Naive thymus-derived CD4-positive, alpha-beta T cell (primary cell): ENCODE results near the gene GRIP1. TPM values are rescaled to one million over a fixed set of nuclear protein-coding genes. Genes with fewer than 3 reads are reported as not detected.

Source experiments
- ATAC-seq: fragments of 150-1000 bp; cut with Tn5 transposase; 2 replicates; pipeline ENCODE4 v1.10.0; 2021; ENCODE audit warnings: mild to moderate bottlenecking, moderate library complexity
- CTCF ChIA-PET: fragments of 350-600 bp; sonication (Branson Sonifier 250); formaldehyde crosslinking; loops from one replicate; lab custom pipeline; 2021; ENCODE audit warnings: antibody characterized with exemption; lab: Charles Lee
- POLR2A ChIA-PET: fragments of 350-600 bp; sonication (Branson Sonifier 250); formaldehyde crosslinking; loops from one replicate; lab custom pipeline; 2021; ENCODE audit warnings: antibody characterized with exemption, inconsistent platforms; lab: Charles Lee
- DNase-seq, 9 donors: peaks; one replicate each; pipeline versions ENCODE4 v3.0.0 to v3.0.0-alpha.2; 2020 to 2022; ENCODE audit warnings: mixed read lengths in 1 of 9
- H3K27ac ChIP-seq: one replicate; pipeline ENCODE4 v1.7.0; 2013; ENCODE audit warnings: mild to moderate bottlenecking, low read depth, low read length, moderate library complexity
- H3K27me3 ChIP-seq, 2 donors: one replicate each; pipeline ENCODE4 v1.7.0; 2013; ENCODE audit warnings: low read length in 2 of 2, mild to moderate bottlenecking in 2 of 2, moderate library complexity in 2 of 2; ENCODE audit not compliant: control insufficient read depth in 2 of 2, insufficient read depth in 2 of 2
- H3K36me3 ChIP-seq, 3 experiments: 1 replicate in 2 of 3; 2 replicates in 1 of 3; pipeline ENCODE4 v1.7.0; 2013; ENCODE audit warnings: low read length in 3 of 3, mild to moderate bottlenecking in 3 of 3, moderate library complexity in 1 of 3; ENCODE audit not compliant: insufficient read depth in 3 of 3, control insufficient read depth in 2 of 3
- H3K4me1 ChIP-seq, 2 donors: one replicate each; pipeline ENCODE4 v1.7.0; 2013; ENCODE audit warnings: low read length in 2 of 2, mild to moderate bottlenecking in 2 of 2, moderate library complexity in 1 of 2; ENCODE audit not compliant: control insufficient read depth in 2 of 2, insufficient read depth in 2 of 2
- H3K4me3 ChIP-seq: 2 replicates; pipeline ENCODE4 v1.7.0; 2013; ENCODE audit warnings: mild to moderate bottlenecking, low read length
- H3K9me3 ChIP-seq, 3 experiments: 1 replicate in 2 of 3; 2 replicates in 1 of 3; pipeline ENCODE4 v1.7.0; 2013; ENCODE audit warnings: low read length in 3 of 3; ENCODE audit not compliant: control insufficient read depth in 2 of 3
- H3K27ac Mint-ChIP-seq, 9 donors: one replicate each; pipeline ENCODE4 v1.8.0; 2020 to 2022; ENCODE audit warnings: mixed read lengths in 9 of 9, mild to moderate bottlenecking in 8 of 9, moderate library complexity in 5 of 9, inconsistent platforms in 2 of 9
- H3K27me3 Mint-ChIP-seq, 5 donors: one replicate each; pipeline ENCODE4 v1.8.0; 2021 to 2022; ENCODE audit warnings: mixed read lengths in 5 of 5, mild to moderate bottlenecking in 1 of 5
- H3K36me3 Mint-ChIP-seq, 5 donors: one replicate each; pipeline ENCODE4 v1.8.0; 2020 to 2022; ENCODE audit warnings: mixed read lengths in 5 of 5, mild to moderate bottlenecking in 3 of 5, inconsistent platforms in 1 of 5
- H3K4me1 Mint-ChIP-seq, 7 donors: one replicate each; pipeline ENCODE4 v1.8.0; 2020 to 2022; ENCODE audit warnings: mixed read lengths in 7 of 7, mild to moderate bottlenecking in 3 of 7, inconsistent platforms in 1 of 7
- H3K4me3 Mint-ChIP-seq, 10 donors: one replicate each; pipeline ENCODE4 v1.8.0; 2020 to 2022; ENCODE audit warnings: mild to moderate bottlenecking in 10 of 10, mixed read lengths in 10 of 10, moderate library complexity in 6 of 10, inconsistent platforms in 2 of 10
- H3K9me3 Mint-ChIP-seq, 11 donors: one replicate each; pipeline ENCODE4 v1.8.0; 2020 to 2022; ENCODE audit warnings: mixed read lengths in 11 of 11, mild to moderate bottlenecking in 4 of 11, inconsistent platforms in 1 of 11, moderate library complexity in 1 of 11
- intact Hi-C, 2 donors: fragments of 100-400 bp; cut with micrococcal nuclease; formaldehyde crosslinking; loops; one replicate each; pipeline ENCODE4 v1.15.1; 2023
- polyA plus RNA-seq, 2 donors: library from polyadenylated mRNA; unstranded; fragments of 300-500 nt; fragmentation: Illumina TruSeq; gene quantifications; one replicate each; pipeline ENCODE4 v1.2.3, GENCODE V29; 2021
- total RNA-seq, 6 experiments: library from RNA in 5 of 6; stranded (reverse) in 5 of 6; gene quantifications; 1 replicate in 5 of 6; 2 replicates in 1 of 6; pipeline ENCODE4 v1.2.3 and lab custom pipeline; 2021 to 2026

GRIP1 gene
- total and polyA plus RNA-seq, 7 experiments from 2014 or later, result 0.25 to 6.5 (median 3.1) TPM

GRCh38 chr12:66627988-66628317 lies 50.9 kb downstream of the GRIP1 start:
- Mint-ChIP-seq H3K27me3 (peaks cover 0 to 8% (median 0%) of the 10 kb centered on the region in 5 donors), H3K36me3 (peaks cover 0 to 3% (median 0%) of the 10 kb centered on the region in 5 donors), H3K9me3 (no peaks in the 10 kb centered on the region), H3K27ac (no peak overlapping the region), H3K4me3 (no peak overlapping the region), H3K4me1 (peaks cover 0 to 1% (median 0%) of the 10 kb centered on the region in 7 donors)
- intact Hi-C loops, result no loop called here
- no peaks in the 10 kb centered on the region for H3K27me3 ChIP-seq
- no peak overlapping the region for H3K27ac ChIP-seq
- no peak overlapping the region for H3K4me3 ChIP-seq
- CTCF ChIA-PET, result interaction anchor here (0.9 kb wide), 1 partner anchor 79 kb away, joined by 3 read pairs; no protein-coding TSS in a partner anchor
- no peaks in the 10 kb centered on the region for H3K9me3 ChIP-seq
- ATAC-seq, result no peak
- POLR2A ChIA-PET, result no interaction called here
- H3K36me3 ChIP-seq, result no peaks in the 10 kb centered on the region
- no peak for DNase-seq
- H3K4me1 ChIP-seq, result no peaks in the 10 kb centered on the region

- no peak overlapping the region for H3K27ac ChIP-seq
- no peaks in the 10 kb centered on the region for H3K9me3 ChIP-seq
- ChIA-PET CTCF (interaction anchor here (0.9 kb wide), 1 partner anchor 78 kb away, joined by 3 read pairs; no protein-coding TSS in a partner anchor), POLR2A (no interaction called here)
- Mint-ChIP-seq H3K27ac (no peak overlapping the region), H3K4me1 (peaks cover 0 to 1% (median 0%) of the 10 kb centered on the region in 7 donors), H3K36me3 (peaks cover 0 to 3% (median 0%) of the 10 kb centered on the region in 5 donors), H3K27me3 (peaks cover 0 to 8% (median 0%) of the 10 kb centered on the region in 5 donors), H3K9me3 (no peaks in the 10 kb centered on the region), H3K4me3 (no peak overlapping the region)
- H3K27me3 ChIP-seq, result no peaks in the 10 kb centered on the region
- no peak overlapping the region for H3K4me3 ChIP-seq
- DNase-seq (no peak), ATAC-seq (no peak)
- no peaks in the 10 kb centered on the region for H3K4me1 ChIP-seq
- no peaks in the 10 kb centered on the region for H3K36me3 ChIP-seq
- intact Hi-C loops, result no loop called here
These were observed 51.4 kb downstream of the GRIP1 start for GRCh38 chr12:66627270-66627987.

GRCh38 chr12:66624806-66625205 lies 54.1 kb downstream of the GRIP1 start:
- Mint-ChIP-seq H3K4me1 (peaks cover 0 to 1% (median 0%) of the 10 kb centered on the region in 7 donors), H3K36me3 (peaks cover 0 to 3% (median 0%) of the 10 kb centered on the region in 5 donors), H3K27me3 (peaks cover 0 to 8% (median 0%) of the 10 kb centered on the region in 5 donors), H3K9me3 (no peaks in the 10 kb centered on the region), H3K27ac (no peak overlapping the region), H3K4me3 (no peak overlapping the region)
- CTCF ChIA-PET, result no interaction called here
- no peak overlapping the region for H3K4me3 ChIP-seq
- no peak for DNase-seq
- ATAC-seq, result no peak
- H3K27ac ChIP-seq, result no peak overlapping the region
- POLR2A ChIA-PET, result no interaction called here
- intact Hi-C loops, result no loop called here
- no peaks in the 10 kb centered on the region for H3K27me3 ChIP-seq
- no peaks in the 10 kb centered on the region for H3K36me3 ChIP-seq
- H3K4me1 ChIP-seq, result no peaks in the 10 kb centered on the region
- no peaks in the 10 kb centered on the region for H3K9me3 ChIP-seq

GRCh38 chr12:66623455-66623854 lies 55.4 kb downstream of the GRIP1 start:
- peaks cover 0 to 8% (median 0%) of the 10 kb centered on the region in 5 donors for H3K27me3 Mint-ChIP-seq
- H3K36me3 Mint-ChIP-seq, result no peaks in the 10 kb centered on the region
- no peaks in the 10 kb centered on the region for H3K4me1 ChIP-seq
- peaks cover 0 to 1% (median 0%) of the 10 kb centered on the region in 7 donors for H3K4me1 Mint-ChIP-seq
- H3K4me3 Mint-ChIP-seq, result no peak overlapping the region
- no peak overlapping the region for H3K27ac Mint-ChIP-seq
- CTCF ChIA-PET, result no interaction called here
- DNase-seq, result no peak
- intact Hi-C loops, result no loop called here
- no peaks in the 10 kb centered on the region for H3K9me3 ChIP-seq
- H3K36me3 ChIP-seq, result no peaks in the 10 kb centered on the region
- H3K9me3 Mint-ChIP-seq, result no peaks in the 10 kb centered on the region
- no peak overlapping the region for H3K27ac ChIP-seq
- no peak overlapping the region for H3K4me3 ChIP-seq
- POLR2A ChIA-PET, result no interaction called here
- no peak for ATAC-seq
- no peaks in the 10 kb centered on the region for H3K27me3 ChIP-seq

GRCh38 chr12:66620688-66621087 lies 58.2 kb downstream of the GRIP1 start:
- no peaks in the 10 kb centered on the region for H3K4me1 Mint-ChIP-seq
- Histone ChIP-seq H3K27ac (no peak overlapping the region), H3K9me3 (no peaks in the 10 kb centered on the region), H3K4me1 (no peaks in the 10 kb centered on the region), H3K36me3 (no peaks in the 10 kb centered on the region), H3K27me3 (no peaks in the 10 kb centered on the region), H3K4me3 (no peak overlapping the region)
- peaks cover 0 to 6% (median 0%) of the 10 kb centered on the region in 5 donors for H3K27me3 Mint-ChIP-seq
- H3K27ac Mint-ChIP-seq, result peak overlapping the region in 1 of 9 donors; percentile 26
- H3K9me3 Mint-ChIP-seq, result no peaks in the 10 kb centered on the region
- intact Hi-C loops, result no loop called here
- ATAC-seq, result no peak
- ChIA-PET POLR2A (no interaction called here), CTCF (no interaction called here)
- no peak for DNase-seq
- no peaks in the 10 kb centered on the region for H3K36me3 Mint-ChIP-seq
- no peak overlapping the region for H3K4me3 Mint-ChIP-seq

- H3K4me1 Mint-ChIP-seq, result no peaks in the 10 kb centered on the region
- no peak overlapping the region for H3K27ac ChIP-seq
- H3K27me3 Mint-ChIP-seq, result peaks cover 0 to 3% (median 0%) of the 10 kb centered on the region in 5 donors
- intact Hi-C loops, result no loop called here
- H3K9me3 ChIP-seq, result no peaks in the 10 kb centered on the region
- no peak overlapping the region for H3K4me3 Mint-ChIP-seq
- H3K36me3 Mint-ChIP-seq, result no peaks in the 10 kb centered on the region
- H3K36me3 ChIP-seq, result no peaks in the 10 kb centered on the region
- ATAC-seq (no peak), DNase-seq (no peak)
- no peaks in the 10 kb centered on the region for H3K27me3 ChIP-seq
- no peak overlapping the region for H3K4me3 ChIP-seq
- ChIA-PET POLR2A (no interaction called here), CTCF (no interaction called here)
- H3K4me1 ChIP-seq, result no peaks in the 10 kb centered on the region
- H3K27ac Mint-ChIP-seq, result no peak overlapping the region
- no peaks in the 10 kb centered on the region for H3K9me3 Mint-ChIP-seq
These were observed 58.9 kb downstream of the GRIP1 start for GRCh38 chr12:66620026-66620425.

GRCh38 chr12:66617991-66618390 lies 60.9 kb downstream of the GRIP1 start:
- H3K27ac ChIP-seq, result no peak overlapping the region
- no peak overlapping the region for H3K4me3 ChIP-seq
- CTCF ChIA-PET, result no interaction called here
- no peaks in the 10 kb centered on the region for H3K4me1 Mint-ChIP-seq
- H3K4me3 Mint-ChIP-seq, result no peak overlapping the region
- no peaks in the 10 kb centered on the region for H3K9me3 Mint-ChIP-seq
- H3K27me3 ChIP-seq, result no peaks in the 10 kb centered on the region
- H3K27ac Mint-ChIP-seq, result no peak overlapping the region
- no peak for DNase-seq
- peaks cover 0 to 9% (median 3%) of the 10 kb centered on the region in 5 donors for H3K27me3 Mint-ChIP-seq
- no peak for ATAC-seq
- H3K36me3 ChIP-seq, result no peaks in the 10 kb centered on the region
- H3K9me3 ChIP-seq, result no peaks in the 10 kb centered on the region
- H3K36me3 Mint-ChIP-seq, result no peaks in the 10 kb centered on the region
- no peaks in the 10 kb centered on the region for H3K4me1 ChIP-seq
- intact Hi-C loops, result no loop called here
- POLR2A ChIA-PET, result no interaction called here
